ENCODE results near the gene TMEM119. TPM values are rescaled to one million over a fixed set of nuclear protein-coding genes. Genes with fewer than 3 reads are reported as not detected.
"Not testable (repeated sequence)": the region's sequence is repeated elsewhere in the genome, so short reads cannot be mapped to it uniquely, and the experiment has no call there.

The TMEM119 gene
- total and polyA plus RNA-seq, 2 experiments from 2014 or later: 54.4 to 69.7 TPM

DNA sequence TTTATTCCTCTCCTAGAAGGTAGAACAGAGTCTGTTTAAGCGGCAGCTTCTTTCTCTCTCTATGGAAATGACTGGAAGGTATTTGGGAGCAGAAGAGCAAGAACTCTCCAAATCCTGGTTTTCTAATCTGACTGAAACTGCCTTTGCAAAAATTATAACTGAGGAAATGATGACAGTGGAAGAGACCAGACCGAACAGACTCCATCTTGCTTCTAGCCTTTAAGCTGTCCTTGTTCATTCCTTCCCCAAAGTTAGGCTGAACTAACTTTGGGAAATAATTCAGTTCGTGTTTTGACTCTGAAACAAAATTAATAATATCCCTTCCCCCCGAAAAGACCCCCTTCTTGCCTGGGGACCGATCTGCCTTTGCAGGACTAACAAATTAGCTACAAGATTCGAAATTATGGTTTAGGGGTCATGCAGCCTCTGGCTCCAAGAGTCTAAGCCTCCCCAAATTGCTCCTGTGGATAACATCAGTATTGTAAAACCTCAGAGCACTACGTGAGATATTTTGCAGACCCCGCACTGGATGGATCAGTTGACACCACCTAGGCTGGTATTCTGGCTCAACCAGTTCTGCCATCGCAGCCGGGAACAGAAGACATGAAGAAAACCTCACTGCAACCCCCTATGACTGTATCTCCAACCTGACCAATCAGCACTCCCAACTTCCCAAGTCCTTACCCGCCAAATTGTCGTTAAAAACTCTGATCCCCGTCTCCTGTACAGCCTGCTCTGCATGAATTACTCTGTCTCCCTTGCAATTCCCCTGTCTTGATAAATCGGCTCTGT, 21.7 kb upstream of the TMEM119 start:
- H3K9me2 ChIP-seq (replicated peaks; ENCODE audit: insufficient read depth): no peaks in the 10 kb centered on the region
- H3K4me3 ChIP-seq: no peak overlapping the region
- H3K27me3 ChIP-seq: no peaks in the 10 kb centered on the region
- no peak for DNase-seq (ENCODE audit: low spot score)
- no peaks in the 10 kb centered on the region for H3K4me1 ChIP-seq (ENCODE audit: insufficient read depth)
- no peaks in the 10 kb centered on the region for H3K9me3 ChIP-seq (ENCODE audit: low read depth)
- WGBS (ENCODE audit: low lambda C conversion rate, missing lambda C conversion rate): 54% methylated on average over 14 of the region's 14 CpGs
- no peak overlapping the region for H3K27ac ChIP-seq
- H2AFZ ChIP-seq: no peak overlapping the region
- no peaks in the 10 kb centered on the region for H4K20me1 ChIP-seq (ENCODE audit: insufficient read depth, poor library complexity, severe bottlenecking)
- H3K79me2 ChIP-seq: no peaks in the 10 kb centered on the region
- TF ChIP-seq, protein P1, sequence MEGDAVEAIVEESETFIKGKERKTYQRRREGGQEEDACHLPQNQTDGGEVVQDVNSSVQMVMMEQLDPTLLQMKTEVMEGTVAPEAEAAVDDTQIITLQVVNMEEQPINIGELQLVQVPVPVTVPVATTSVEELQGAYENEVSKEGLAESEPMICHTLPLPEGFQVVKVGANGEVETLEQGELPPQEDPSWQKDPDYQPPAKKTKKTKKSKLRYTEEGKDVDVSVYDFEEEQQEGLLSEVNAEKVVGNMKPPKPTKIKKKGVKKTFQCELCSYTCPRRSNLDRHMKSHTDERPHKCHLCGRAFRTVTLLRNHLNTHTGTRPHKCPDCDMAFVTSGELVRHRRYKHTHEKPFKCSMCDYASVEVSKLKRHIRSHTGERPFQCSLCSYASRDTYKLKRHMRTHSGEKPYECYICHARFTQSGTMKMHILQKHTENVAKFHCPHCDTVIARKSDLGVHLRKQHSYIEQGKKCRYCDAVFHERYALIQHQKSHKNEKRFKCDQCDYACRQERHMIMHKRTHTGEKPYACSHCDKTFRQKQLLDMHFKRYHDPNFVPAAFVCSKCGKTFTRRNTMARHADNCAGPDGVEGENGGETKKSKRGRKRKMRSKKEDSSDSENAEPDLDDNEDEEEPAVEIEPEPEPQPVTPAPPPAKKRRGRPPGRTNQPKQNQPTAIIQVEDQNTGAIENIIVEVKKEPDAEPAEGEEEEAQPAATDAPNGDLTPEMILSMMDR (IDR thresholded peaks at IDR 0.05; ENCODE audit: poor library complexity): no peak
- TF ChIP-seq EZH2 (IDR thresholded peaks at IDR 0.05; ENCODE audit: borderline replicate concordance) (no peak), EZH2phosphoT487 (IDR thresholded peaks at IDR 0.05; ENCODE audit: low read depth, severe bottlenecking, unreplicated experiment) (no peak)
- no peaks in the 10 kb centered on the region for H3K36me3 ChIP-seq (replicated peaks; ENCODE audit: insufficient read depth, low read depth)
- no peak overlapping the region for H3K4me2 ChIP-seq

DNA sequence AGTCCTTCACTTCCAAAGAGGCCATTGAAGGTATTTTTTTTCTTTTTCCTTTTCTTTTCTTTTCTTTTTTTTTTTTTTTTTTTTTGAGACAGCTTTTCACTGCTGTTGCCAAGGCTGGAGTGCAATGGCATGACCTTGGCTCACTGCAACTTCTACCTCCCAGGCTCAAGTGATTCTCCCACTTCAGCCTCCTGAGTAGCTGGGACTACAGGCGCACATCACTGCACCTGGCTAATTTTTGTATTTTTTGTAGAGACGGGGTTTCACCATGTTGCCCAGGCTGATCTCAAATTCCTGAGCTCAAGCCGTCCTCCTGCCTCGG, 21.0 kb upstream of the TMEM119 start:
- H3K79me2 ChIP-seq; H3K4me2 ChIP-seq; H3K27ac ChIP-seq; H3K36me3 ChIP-seq (replicated peaks; ENCODE audit: insufficient read depth, low read depth); DNase-seq (ENCODE audit: low spot score); H4K20me1 ChIP-seq (ENCODE audit: insufficient read depth, poor library complexity, severe bottlenecking); H3K9me2 ChIP-seq (replicated peaks; ENCODE audit: insufficient read depth); H3K9me3 ChIP-seq (ENCODE audit: low read depth); H3K4me3 ChIP-seq; H3K4me1 ChIP-seq (ENCODE audit: insufficient read depth); H3K27me3 ChIP-seq; H2AFZ ChIP-seq: not testable (repeated sequence)
- WGBS (ENCODE audit: low lambda C conversion rate, missing lambda C conversion rate): 93% methylated on average over 4 of the region's 4 CpGs

DNA sequence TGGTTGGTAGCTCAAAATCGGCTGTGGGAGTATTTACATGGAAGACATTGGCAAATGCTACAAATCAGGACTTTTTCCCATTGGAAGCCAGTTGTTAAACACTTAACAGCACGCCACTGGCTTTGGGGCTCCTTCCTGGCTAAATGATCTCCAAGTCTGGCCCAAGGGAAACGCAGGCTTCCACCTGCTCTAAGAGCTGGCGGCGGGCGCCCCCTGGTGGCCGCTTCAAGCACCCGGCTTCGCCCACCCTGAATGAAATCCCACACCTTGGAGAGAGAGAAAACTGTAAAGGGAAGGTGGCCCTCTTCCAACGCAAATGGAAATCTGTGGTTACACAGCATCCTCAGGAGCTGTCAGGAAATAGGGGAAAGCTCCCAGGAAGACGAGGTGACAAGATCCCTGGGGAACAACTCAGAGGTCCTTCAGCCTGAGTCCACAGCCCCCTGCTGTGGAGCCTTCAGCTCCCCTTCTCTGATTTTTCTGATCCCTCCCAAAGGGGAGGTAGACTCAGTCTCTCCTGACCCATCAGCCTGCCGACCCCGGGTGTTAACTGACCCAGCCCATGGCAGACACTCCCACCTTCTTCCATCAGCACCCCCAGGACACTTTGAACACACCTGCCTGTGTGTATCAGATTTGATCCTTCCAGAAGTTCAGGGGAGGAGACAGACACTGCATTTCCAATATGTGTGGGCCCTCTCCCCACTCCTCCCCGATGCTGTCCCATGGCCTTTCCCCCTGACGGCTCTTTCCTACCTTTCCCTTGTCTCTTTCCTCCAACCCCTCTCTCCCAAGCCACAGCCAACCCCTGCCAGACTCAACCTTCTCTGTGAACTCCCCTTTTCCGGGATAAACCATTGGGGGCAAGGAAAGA, 20.4 kb upstream of the TMEM119 start:
- no peak overlapping the region for H3K27ac ChIP-seq
- H3K4me2 ChIP-seq: no peak overlapping the region
- H3K27me3 ChIP-seq: no peaks in the 10 kb centered on the region
- H3K36me3 ChIP-seq (replicated peaks; ENCODE audit: insufficient read depth, low read depth): no peaks in the 10 kb centered on the region
- H3K4me3 ChIP-seq: no peak overlapping the region
- no peaks in the 10 kb centered on the region for H3K9me3 ChIP-seq (ENCODE audit: low read depth)
- no peaks in the 10 kb centered on the region for H3K79me2 ChIP-seq
- WGBS (ENCODE audit: low lambda C conversion rate, missing lambda C conversion rate): 16% methylated on average over 16 of the region's 16 CpGs
- no peaks in the 10 kb centered on the region for H4K20me1 ChIP-seq (ENCODE audit: insufficient read depth, poor library complexity, severe bottlenecking)
- peak; percentile 94 for DNase-seq (ENCODE audit: low spot score)
- H3K9me2 ChIP-seq (replicated peaks; ENCODE audit: insufficient read depth): no peaks in the 10 kb centered on the region
- TF ChIP-seq EZH2phosphoT487 (IDR thresholded peaks at IDR 0.05; ENCODE audit: low read depth, severe bottlenecking, unreplicated experiment): no peak
- TF ChIP-seq, protein P1 (IDR thresholded peaks at IDR 0.05; ENCODE audit: poor library complexity): peak; percentile 97
- no peak for TF ChIP-seq EZH2 (IDR thresholded peaks at IDR 0.05; ENCODE audit: borderline replicate concordance)
- H3K4me1 ChIP-seq (ENCODE audit: insufficient read depth): no peaks in the 10 kb centered on the region
- no peak overlapping the region for H2AFZ ChIP-seq
